Right lobe of liver (tissue), 6 donors: ENCODE data around the gene PTPA. TPM values are rescaled to one million over a fixed set of nuclear protein-coding genes. Genes with fewer than 3 reads are reported as not detected.
"Not testable (repeated sequence)": the region's sequence is repeated elsewhere in the genome, so short reads cannot be mapped to it uniquely, and the experiment has no call there.

ENCODE experiments used
- ATAC-seq, 4 donors: fragments of 200-7000 bp; cut with Tn5 transposase; one replicate each; pipeline ENCODE4 v1.9.1; 2020; ENCODE audit warnings: mild to moderate bottlenecking in 4 of 4, moderate library complexity in 4 of 4
- DNase-seq, 3 donors: peaks; one replicate each; pipeline ENCODE4 v3.0.0-alpha.2; 2020
- H3K27ac ChIP-seq, 3 donors: fragments of 200-600 bp; one replicate each; pipeline ENCODE4 v1.8.0; 2022
- H3K27me3 ChIP-seq, 2 donors: fragments of 200-600 bp; one replicate each; pipeline ENCODE4 v1.8.0; 2022
- H3K36me3 ChIP-seq, 4 donors: fragments of 200-600 bp; sonication (generic) in 1 of 4; one replicate each; pipeline versions ENCODE4 v1.5.1 to v1.8.0; 2017 to 2022; ENCODE audit warnings: control low read depth in 1 of 4
- H3K4me1 ChIP-seq, 4 donors: fragments of 200-600 bp; sonication (generic) in 1 of 4; one replicate each; pipeline versions ENCODE4 v1.5.1 to v1.8.0; 2017 to 2022; ENCODE audit warnings: control low read depth in 1 of 4
- H3K4me3 ChIP-seq, 3 donors: fragments of 200-600 bp; one replicate each; pipeline ENCODE4 v1.8.0; 2022
- H3K9me3 ChIP-seq, 4 donors: fragments of 200-600 bp; sonication (generic) in 1 of 4; one replicate each; pipeline versions ENCODE4 v1.5.1 to v1.8.0; 2017 to 2022; ENCODE audit warnings: control low read depth in 1 of 4
- POLR2A ChIP-seq: fragments of 450-650 bp; IDR thresholded peaks from one replicate; pipeline ENCODE4 v1.6.1; 2017; ENCODE audit warnings: antibody characterized with exemption, mild to moderate bottlenecking
- WGBS: methylation state at CpG from one replicate; pipeline ENCODE4 v1.1.6; 2018; ENCODE audit warnings: low coverage, low lambda C conversion rate; ENCODE audit not compliant: insufficient coverage; ENCODE audit errors: missing lambda C conversion rate; 5-methylcytosine and 5-hydroxymethylcytosine counted together
- intact Hi-C, 2 donors: fragments of 100-400 bp; cut with DNase I; formaldehyde crosslinking; loops; one replicate each; pipeline versions ENCODE4 v1.11.2 to v1.14.1; 2022
- total RNA-seq, 6 experiments: library from RNA; depleted of rRNA in 2 of 6; stranded (reverse); fragments of >200 nt in 2 of 6; fragmentation: NEBNext Ultra II Directional in 3 of 6; extraction: Animal tissue kit (Norgen Biotek cat#: 25700) in 3 of 6; gene quantifications; one replicate each; pipeline versions ENCODE4 v1.1.0 to v1.2.4, GENCODE V29; 2016 to 2023
- TF ChIP-seq, protein P1 (sequence below), 4 donors: fragments of 200-600 bp in 3 of 4; fragments of 450-650 bp in 1 of 4; IDR thresholded peaks; one replicate each; pipeline versions ENCODE4 v1.5.1 to v1.8.0; 2016 to 2022; ENCODE audit warnings: antibody characterized with exemption in 4 of 4, mild to moderate bottlenecking in 2 of 4
- donor health status: DM: no; HTN: yes; CAD: no.
- donor health status: DM: no; HTN: no; CAD: no.
- donor health status: DM: no; HTN: no; CAD: no.
- donor health status: DM: no; HTN: yes; CAD: no.
- donor health status: DM: no; HTN: yes; CAD: no.

Gene PTPA
- total RNA-seq, 6 experiments from 2014 or later: 55.4 to 123 (median 62.0) TPM

- no peaks in the 10 kb centered on the region for H3K36me3 ChIP-seq
- H3K9me3 ChIP-seq: no peaks in the 10 kb centered on the region
- intact Hi-C loops: no loop called here
- no peak for ATAC-seq
- H3K4me3 ChIP-seq: no peak overlapping the region
- peaks cover 0 to 9% (median 0%) of the 10 kb centered on the region in 4 donors for H3K4me1 ChIP-seq
- no peak for TF ChIP-seq POLR2A
- TF ChIP-seq, protein P1, sequence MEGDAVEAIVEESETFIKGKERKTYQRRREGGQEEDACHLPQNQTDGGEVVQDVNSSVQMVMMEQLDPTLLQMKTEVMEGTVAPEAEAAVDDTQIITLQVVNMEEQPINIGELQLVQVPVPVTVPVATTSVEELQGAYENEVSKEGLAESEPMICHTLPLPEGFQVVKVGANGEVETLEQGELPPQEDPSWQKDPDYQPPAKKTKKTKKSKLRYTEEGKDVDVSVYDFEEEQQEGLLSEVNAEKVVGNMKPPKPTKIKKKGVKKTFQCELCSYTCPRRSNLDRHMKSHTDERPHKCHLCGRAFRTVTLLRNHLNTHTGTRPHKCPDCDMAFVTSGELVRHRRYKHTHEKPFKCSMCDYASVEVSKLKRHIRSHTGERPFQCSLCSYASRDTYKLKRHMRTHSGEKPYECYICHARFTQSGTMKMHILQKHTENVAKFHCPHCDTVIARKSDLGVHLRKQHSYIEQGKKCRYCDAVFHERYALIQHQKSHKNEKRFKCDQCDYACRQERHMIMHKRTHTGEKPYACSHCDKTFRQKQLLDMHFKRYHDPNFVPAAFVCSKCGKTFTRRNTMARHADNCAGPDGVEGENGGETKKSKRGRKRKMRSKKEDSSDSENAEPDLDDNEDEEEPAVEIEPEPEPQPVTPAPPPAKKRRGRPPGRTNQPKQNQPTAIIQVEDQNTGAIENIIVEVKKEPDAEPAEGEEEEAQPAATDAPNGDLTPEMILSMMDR (IDR thresholded peaks at IDR 0.05): no peak
- WGBS: 88% methylated on average over 5 of the region's 11 CpGs
- H3K27me3 ChIP-seq: no peaks in the 10 kb centered on the region
- no peak overlapping the region for H3K27ac ChIP-seq
- DNase-seq: no peak
Measured at GRCh38 chr9:129162497-129163197, 51.4 kb downstream of the PTPA start.

DNA sequence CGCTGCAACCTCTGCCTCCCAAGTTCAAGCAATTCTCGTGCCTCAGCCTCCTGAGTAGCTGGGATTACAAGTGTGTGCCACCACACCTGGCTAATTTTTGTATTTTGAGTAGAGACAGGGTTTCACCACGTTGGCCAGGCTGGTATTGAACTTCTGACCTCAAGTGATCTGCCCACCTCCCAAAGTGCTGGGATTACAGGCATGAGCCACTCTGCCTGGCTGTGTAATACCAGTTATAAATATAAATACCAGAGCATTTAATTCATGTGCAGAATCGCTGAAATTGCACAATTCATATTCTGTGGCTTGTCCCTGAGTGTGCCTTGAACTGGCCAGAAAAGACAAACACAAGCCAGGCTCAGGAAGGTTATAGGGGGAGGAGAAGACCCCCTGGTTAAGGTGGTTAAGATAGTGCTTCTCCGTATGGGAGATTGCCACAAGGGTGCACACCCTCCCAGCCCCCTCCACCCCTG is 52.0 kb downstream of the PTPA start:
- H3K27me3 ChIP-seq, intact Hi-C loops, ATAC-seq, H3K4me3 ChIP-seq, DNase-seq, H3K27ac ChIP-seq, H3K9me3 ChIP-seq, H3K36me3 ChIP-seq: not testable (repeated sequence)
- WGBS: 70% methylated on average over 4 of the region's 5 CpGs
- H3K4me1 ChIP-seq: peaks cover 0 to 14% (median 0%) of the 10 kb centered on the region in 4 donors

DNA sequence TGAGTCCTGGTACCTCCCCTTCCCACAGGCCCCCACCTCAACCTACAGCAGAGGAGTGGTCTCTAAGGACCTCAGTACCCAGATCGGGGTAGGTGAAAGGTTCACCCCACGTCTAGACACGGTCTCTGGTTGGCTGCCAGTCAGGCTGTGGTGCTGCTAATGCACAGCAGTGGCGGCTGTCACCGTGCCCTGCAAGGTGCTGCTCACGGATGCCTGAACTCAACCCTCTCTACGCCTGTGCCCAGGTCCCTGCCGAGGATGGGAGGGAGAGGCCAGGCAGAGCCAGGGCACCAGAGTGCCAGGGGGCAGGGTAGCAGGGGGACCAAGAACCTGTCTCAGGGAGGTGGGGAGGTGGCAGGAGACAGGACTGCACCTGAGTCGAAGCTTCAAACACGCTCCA is 52.5 kb downstream of the PTPA start:
- WGBS: 66% methylated on average over 3 of the region's 10 CpGs
- intact Hi-C loops: no loop called here
- H3K36me3 ChIP-seq: no peaks in the 10 kb centered on the region
- no peaks in the 10 kb centered on the region for H3K9me3 ChIP-seq
- TF ChIP-seq, protein P1 (IDR thresholded peaks at IDR 0.05): no peak
- TF ChIP-seq POLR2A: no peak
- no peak for DNase-seq
- no peak overlapping the region for H3K4me3 ChIP-seq
- H3K27ac ChIP-seq: no peak overlapping the region
- H3K4me1 ChIP-seq: peaks cover 0 to 14% (median 0%) of the 10 kb centered on the region in 4 donors
- no peaks in the 10 kb centered on the region for H3K27me3 ChIP-seq
- ATAC-seq: no peak

DNA sequence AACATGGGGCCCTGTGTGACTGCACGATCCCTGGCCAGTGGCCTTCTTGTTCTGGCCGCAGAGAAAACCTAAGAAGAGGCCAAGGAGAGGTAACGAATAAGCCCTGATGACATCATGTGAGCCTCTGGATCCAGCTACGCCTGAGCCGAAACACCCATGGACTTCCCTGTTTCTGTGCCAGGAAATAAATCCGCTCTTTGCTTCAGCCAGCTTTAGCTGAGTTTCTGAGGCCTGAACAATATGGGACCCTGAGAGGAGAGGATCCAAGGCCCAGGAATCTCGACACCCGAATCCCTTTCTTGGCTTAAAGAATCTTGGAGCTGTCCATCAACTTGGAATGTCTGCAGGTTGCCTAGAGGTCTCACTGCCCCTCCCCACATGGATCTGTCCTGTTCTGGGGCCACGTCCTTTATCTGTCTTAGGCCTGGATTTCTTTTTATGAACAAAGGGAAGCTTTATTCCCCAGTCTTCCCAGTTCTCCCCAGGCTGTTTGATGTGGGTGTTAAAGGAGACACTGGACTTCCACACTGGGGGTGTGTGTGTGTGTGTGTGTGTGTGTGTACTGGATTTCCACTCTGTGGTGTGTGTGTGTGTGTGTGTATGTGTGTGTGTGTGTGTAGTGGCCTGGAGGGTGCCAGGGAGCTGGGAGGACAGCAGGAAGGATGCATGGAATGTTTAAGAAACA is 53.2 kb downstream of the PTPA start:
- Histone ChIP-seq H3K27ac (no peak overlapping the region), H3K9me3 (no peaks in the 10 kb centered on the region), H3K27me3 (no peaks in the 10 kb centered on the region), H3K36me3 (no peaks in the 10 kb centered on the region), H3K4me3 (no peak overlapping the region), H3K4me1 (peaks cover 0 to 14% (median 0%) of the 10 kb centered on the region in 4 donors)
- TF ChIP-seq POLR2A: no peak
- TF ChIP-seq, protein P1 (IDR thresholded peaks at IDR 0.05): no peak
- intact Hi-C loops: no loop called here
- DNase-seq: no peak
- 40% methylated on average over 3 of the region's 9 CpGs for WGBS
- peak in 3 of 4 donors; percentile 6 to 24 (median 11) for ATAC-seq

DNA sequence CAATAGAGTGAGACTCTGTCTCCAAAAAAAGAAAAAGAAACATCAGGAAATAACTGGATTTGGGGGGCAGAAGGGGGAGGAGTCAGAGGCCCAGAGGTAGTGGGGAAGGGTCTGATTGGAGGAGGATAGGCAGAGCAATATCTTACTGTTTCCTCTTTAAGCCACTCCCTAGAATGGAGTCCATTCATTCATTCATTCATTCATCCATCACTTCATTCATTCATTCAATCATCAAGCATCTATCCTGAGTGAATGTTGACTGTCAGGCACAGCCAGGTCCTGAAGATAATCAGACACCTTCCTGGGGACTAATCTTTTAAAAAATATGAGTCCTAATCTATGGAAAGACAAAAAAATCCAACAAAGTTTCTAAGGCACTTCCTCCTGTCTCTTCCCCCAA is 54.0 kb downstream of the PTPA start:
- DNase-seq (no peak), ATAC-seq (no peak)
- intact Hi-C loops: no loop called here
- H3K27me3 ChIP-seq: no peaks in the 10 kb centered on the region
- peaks cover 0 to 14% (median 0%) of the 10 kb centered on the region in 4 donors for H3K4me1 ChIP-seq
- no peaks in the 10 kb centered on the region for H3K9me3 ChIP-seq
- no peak overlapping the region for H3K4me3 ChIP-seq
- no peak overlapping the region for H3K27ac ChIP-seq
- H3K36me3 ChIP-seq: no peaks in the 10 kb centered on the region
- no peak for TF ChIP-seq POLR2A
- TF ChIP-seq, protein P1 (IDR thresholded peaks at IDR 0.05): no peak
